HG03045 (cell line): ENCODE data around the gene TTLL10.
"Not testable (repeated sequence)": the region's sequence is repeated elsewhere in the genome, so short reads cannot be mapped to it uniquely, and the experiment has no call there.

ENCODE experiments used
- ATAC-seq: cut with Tn5 transposase; IDR thresholded peaks from one replicate; pipeline ENCODE4 v1.9.1; 2021; ENCODE audit warnings: mild to moderate bottlenecking, moderate library complexity; ENCODE audit not compliant: unreplicated experiment

The TTLL10 gene

DNA sequence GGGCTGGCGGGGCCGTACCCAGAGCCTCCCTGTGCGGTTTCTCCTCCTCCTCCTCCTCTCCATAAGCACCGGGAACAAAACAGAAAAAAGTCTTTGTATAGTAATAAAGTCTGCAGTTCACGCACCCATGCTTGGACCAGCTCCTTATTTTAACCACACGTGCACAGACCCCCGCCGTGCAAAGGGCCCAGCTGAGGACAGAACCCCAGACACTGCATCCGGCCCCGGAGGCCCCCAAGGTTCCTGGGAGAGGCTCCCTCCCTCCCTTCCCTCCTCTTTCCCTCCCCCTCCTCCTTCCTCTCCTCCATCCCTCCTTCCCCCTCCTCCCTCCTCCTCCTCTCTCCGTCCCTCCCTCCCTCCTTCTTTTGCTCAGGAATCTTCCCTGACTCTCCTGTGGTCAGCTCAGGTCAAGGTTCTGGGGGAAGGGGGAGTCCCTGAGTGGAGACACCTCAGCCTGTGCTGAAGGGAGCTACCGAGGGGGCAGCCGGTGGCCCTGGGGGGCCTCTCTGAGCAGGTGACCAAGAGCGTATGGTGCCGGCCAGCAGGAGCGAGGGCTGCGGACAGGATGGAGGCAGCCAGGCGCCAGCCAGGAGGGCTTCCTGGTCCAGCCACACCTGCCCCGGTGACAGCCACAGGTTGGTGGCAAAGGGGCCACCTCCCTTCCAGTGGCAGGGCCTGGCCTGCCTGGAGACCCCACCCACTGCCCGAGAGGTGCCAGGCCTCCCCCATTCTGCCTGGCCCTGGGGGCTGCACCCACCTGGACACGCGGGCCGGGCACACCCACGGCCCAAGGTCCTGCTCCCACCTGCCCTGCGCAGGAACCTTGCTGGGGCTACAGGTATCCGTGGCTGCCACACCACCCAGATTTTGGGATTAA is 3.2 kb upstream of the TTLL10 start:
- ATAC-seq = no peak

DNA sequence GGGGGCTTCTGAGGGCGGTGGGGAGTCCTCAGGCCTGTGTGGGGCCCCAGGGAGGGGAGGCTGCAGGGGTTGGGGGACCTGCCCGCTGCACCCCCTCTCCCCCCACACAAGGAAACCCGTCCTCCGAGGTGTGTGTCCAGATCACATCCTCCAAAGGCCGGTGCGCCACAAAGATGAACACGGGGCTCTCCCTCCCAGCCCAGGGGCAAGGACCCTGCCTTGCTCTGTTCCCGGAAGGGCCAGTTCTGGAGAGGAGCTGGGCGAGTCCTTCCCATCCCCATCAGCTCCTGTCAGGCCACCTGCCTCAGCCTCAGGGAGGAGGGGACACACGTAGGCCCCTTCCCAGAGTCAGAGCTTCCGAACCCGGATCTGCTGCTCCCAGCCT is 2.5 kb upstream of the TTLL10 start:
- no peak for ATAC-seq

DNA sequence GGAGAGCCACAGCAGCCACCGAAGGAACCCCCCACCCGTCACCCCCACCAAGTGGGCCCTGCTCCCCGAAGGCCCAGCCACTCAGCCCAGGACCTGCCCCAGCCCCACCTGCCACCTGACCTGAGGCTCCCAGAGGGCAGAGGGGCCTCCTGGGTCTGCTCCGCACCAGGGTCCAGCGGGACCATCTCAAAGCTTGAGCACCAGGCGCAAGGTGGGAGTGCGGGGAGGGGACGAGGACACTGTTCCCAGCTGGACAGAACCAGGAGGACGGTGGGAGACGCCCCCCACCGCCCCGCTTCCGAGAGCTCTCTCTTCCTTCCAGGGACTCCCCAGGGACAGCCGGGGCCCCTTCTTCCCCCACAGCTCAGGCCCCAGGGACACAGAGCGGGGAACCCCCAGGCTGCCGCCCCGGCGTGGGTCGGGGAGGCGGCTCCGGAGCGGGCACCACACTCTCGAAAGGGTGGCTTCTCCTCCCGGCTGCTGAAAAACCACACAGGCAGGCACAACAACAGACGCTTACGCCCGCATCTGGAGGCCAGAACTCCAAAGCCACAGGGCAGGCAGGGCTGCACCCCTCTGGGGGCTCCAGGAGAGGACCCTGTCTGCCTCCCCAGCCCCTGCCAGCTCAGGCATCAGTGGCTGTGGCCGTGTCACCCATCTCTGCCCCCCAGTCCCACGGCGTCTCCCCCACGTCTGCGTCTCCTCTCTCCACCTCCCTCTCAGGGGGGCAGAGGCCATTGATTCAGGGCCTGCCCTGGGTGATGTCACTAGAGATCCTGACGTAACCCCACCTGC is 1.9 kb upstream of the TTLL10 start:
- no peak for ATAC-seq

DNA sequence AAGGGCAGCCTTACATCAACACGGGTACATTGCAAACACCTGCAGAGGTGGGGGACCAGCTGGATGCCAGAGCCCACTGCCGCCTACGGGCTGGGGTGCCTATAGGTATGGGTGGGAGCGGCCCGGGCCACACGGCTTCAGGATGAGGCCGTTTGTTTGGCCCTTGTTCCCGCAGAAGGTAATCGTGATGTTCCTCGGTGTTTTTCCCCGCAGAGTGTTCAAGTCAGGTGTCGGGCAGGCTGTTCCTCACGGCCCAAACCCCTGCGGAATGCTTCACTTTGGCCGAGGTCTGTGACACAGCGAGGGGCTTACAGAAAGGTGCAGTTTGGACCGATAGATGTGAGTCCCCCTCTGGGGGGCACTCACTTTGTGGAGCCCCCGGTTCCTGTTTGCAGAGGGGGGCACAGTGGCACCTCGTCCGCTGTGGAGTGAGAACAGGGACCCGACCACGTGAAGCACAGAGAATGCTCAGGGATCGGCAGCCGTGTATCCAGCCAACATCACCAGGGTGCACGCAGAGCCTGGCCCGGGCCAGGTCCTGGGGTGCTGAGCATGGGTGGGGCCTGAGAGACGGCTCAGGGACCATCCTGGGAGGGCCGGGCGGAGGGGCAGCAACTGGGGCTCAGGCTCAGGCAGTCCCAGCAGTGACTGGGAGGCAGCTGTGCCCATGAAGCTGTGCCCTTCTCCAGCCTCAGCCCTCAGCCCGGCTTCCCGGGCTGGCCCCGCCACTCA is 453 bp upstream of the TTLL10 start:
- no peak for ATAC-seq

DNA sequence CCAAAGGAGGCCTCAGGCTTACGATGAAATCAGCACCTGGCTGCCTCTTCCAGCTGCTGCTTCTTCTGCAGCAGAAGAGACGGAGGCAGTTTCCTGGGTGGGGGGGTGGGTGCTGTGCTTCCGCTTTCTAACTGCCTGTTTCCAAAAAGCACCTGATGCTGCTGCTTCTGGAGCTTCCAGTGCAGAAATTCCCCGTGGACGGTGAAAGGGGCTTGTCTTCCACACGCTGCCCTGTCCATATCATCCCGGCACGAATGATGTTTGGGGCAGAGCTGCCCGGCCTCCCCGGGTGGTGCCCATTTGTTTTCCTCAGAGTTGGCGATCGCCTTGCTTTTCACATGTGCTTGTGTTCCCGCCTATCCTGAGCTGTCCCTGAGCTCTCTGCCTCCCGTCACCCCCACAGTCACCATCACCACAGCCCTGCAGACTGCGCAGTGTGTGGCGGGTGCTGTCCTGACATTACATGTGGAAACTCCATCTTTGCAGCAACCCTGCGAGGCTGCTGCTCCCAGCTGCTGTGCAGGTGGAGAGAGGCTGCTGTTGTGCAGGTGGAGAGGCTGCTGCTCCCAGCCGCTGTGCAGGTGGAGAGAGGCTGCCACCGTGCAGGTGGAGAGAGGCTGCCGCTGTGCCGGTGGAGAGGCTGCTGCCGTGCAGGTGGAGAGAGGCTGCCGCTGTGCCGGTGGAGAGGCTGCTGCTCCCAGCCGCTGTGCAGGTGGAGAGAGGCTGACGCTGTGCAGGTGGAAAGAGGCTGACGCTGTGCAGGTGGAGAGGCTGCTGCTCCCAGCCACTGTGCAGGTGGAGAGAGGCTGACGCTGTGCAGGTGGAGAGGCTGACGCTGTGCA is 1.8 kb downstream of the TTLL10 start:
- ATAC-seq = no peak

DNA sequence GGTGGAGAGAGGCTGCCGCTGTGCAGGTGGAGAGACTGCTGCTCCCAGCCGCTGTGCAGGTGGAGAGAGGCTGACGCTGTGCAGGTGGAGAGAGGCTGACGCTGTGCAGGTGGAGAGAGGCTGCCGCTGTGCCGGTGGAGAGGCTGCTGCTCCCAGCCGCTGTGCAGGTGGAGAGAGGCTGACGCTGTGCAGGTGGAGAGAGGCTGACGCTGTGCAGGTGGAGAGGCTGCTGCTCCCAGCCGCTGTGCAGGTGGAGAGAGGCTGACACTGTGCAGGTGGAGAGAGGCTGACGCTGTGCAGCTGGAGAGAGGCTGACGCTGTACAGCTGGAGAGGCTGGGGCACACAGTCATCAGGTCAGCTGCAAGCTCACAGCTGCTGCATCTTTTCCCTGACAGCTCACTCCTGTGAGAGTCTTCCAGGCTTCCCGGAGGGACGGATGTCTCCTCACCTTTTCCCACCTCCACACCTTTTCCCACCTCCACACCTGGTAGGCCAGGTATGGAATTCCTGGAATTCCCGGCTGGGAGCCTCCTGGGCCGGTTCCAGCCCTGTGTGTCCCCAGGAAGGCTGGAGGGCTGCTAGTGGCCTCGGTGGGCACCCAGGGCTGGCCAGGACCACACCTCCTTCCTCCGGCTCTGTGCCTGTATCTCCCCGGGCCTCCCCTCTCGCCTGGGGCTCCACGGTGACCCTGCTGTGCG is 2.5 kb downstream of the TTLL10 start:
- ATAC-seq = not testable (repeated sequence)

DNA sequence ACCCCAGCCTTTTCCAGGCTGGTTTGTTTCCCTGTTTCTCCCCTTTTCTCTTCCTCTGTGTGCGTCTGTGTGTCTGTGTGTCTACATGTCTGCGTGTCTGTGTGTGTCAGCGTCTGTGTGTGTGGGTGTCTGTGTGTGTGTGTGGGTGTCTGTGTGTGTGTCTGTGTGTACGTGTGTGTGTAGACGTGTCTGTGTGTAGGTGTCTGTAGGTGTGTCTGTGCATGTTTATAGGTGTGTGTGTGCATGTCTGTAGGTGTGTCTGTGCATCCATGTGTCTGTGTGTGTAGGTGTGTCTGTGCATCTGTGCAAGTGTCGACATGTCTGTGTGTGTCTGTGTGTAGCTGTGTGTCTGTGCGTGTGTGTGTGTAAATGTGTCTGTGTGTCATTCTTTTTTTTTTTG is 3.3 kb downstream of the TTLL10 start:
- ATAC-seq = no peak

DNA sequence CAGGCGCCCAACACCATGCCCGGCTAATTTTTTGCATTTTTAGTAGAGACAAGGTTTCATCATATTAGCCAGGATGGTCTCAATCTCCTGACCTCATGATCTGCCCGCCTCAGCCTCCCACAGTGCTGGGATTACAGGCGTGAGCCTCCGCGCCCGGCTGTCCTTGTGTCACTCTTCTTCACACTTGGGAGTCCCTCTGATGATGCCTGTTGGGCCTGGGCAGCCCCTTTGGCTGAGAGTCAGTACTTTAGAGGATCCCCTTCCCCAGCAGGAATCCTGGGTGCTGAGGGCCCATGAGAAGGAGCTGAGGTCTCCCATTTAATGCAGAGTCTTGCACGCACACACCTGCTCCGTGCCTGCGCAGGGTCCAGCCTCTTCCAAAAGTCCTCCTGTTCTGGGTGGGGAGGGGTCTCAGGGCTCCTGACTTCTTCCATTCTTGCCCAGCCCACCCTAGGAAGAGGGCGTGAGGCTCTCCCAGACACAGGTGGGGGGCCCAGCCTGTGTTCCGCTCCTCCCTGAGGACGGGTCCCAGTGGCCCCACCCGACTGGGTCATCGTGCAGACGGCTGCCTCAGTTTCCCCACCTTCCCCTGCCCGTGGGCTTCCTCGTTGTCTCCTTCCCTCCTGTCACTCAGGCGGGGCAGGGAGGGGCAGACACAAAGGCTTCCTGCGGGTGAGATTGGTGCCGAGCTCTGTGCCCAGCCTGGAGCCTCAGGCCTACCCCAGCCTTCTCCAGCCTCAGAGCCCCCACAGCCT is 3.9 kb downstream of the TTLL10 start:
- no peak for ATAC-seq

DNA sequence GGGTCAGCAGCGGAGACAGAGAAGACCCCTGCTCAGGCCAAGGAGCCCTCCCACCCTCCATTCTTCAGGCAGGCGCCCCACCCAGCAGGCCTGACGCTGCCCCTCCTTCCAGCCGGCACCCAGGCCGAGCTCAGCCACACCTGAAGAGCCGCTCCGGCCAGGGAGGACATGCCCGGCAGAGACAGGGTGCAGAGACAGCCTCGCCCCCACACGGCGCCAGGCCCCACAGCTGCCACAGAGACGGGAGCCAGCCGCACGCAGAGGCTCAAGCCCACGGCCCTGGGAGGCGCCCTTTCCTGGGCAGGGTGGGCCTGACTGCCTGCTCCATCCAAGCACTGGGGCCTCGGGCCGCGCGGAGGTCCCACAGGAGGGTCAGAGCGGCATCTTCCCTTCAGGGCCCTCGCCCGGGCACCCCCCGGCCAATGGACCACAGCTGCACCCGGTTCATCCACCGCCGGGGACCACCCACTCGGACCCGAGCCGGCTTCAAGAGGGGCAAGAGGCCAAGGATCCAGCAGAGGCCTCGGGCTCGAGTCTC is 5.2 kb downstream of the TTLL10 start:
- no peak for ATAC-seq

DNA sequence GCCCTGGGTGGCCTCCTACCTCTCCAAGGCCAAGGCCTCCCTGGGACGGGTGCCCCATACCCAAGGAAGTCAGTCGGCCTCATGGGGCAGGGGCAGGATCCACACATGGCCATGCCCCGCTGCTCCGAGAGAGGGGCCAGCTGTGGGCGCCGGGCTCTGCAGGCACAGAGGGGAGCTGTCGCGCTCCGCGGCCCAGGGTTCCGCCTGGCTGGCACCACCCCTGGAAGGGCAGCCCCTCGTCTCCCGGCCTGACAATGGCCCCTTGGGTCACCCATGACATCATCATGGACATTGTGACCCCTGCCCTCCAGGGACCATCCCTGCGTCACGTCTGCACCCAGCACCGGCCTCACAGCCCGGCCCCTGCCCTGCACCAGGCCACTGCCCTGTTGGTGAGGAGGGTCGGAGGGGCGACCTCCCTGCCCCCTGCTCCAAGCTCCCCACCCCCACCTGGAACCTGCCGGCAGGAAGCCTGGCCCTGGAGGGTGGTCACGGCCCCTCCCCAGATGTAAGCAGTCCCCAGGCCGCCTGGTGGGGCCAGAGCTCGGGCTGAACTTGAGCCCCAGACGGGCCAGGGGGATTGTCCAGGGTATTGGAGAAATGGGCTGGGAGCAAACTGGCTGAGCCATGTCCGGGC is 5.8 kb downstream of the TTLL10 start:
- no peak for ATAC-seq

DNA sequence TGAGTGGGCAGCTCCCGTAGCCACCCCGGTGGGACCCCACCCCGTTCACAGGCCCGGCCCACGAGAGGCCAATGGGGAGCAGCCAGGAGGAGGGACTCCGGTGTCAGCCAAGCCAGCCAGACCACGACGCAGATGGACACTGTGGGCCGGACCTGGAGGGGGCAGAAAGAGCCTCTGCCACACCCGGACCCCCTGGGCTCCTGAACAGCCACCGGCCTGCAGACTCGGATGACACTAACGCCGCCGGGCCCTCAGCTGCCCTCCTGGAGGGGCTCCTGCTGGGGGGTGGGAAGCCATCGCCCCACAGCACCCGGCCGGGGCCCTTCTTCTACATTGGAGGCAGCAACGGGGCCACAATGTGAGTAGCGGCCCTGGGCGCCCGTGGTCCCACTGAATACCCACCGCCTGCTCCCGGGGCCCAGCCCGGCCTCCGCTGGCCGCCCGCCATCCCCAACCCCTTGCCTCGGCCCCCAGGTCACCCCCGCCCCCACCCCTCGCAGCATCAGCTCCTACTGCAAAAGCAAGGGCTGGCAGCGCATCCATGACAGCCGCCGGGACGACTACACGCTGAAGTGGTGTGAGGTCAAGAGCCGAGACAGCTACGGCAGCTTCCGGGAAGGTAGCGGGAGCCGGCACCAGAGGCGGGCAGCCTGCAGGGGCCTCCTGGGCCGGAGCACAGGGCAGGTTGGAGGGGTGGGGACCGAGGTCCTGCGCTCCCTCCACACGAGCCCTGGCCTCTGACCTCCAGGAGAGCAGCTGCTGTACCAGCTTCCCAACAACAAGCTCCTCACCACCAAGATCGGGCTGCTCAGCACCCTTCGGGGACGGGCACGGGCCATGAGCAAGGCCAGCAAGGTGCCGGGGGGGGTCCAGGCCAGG is 6.5 kb downstream of the TTLL10 start:
- no peak for ATAC-seq

DNA sequence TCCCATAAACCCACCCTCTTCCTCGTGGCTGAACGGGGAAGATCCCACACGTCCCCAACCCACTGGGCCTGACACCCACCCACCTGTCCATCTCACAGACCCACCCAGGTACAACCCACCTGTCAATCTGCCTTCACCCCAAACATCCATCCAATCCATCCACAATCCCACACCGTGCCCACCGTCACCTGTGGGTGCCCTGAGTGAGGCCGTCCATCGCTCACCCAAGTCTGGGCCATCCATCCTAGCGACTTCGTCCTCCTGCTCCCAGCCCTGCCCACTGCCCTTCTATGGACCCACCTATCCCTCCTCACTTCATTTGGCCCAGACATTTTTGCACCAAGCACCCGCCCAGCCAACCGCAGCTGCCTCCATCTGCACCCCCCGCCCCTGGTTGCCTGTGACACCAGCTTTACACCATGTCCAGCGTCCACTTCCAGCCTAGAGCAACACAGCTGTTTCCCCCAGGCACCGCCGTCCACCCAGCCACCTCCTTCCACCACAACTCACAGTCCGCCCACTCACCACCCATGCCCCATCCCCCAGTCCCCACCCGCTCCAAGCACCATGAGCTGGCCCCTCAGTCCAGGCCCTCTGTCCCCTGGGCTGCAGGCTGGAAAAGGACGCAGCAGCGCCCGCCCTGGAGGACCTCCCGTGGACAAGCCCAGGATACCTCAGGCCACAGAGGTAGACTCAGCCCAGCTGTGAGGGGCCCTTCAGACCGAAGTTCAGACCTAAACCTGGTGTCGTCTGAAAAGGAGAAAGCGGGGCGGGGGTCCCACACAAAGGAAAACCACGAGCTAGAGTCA is 7.7 kb downstream of the TTLL10 start:
- no peak for ATAC-seq

DNA sequence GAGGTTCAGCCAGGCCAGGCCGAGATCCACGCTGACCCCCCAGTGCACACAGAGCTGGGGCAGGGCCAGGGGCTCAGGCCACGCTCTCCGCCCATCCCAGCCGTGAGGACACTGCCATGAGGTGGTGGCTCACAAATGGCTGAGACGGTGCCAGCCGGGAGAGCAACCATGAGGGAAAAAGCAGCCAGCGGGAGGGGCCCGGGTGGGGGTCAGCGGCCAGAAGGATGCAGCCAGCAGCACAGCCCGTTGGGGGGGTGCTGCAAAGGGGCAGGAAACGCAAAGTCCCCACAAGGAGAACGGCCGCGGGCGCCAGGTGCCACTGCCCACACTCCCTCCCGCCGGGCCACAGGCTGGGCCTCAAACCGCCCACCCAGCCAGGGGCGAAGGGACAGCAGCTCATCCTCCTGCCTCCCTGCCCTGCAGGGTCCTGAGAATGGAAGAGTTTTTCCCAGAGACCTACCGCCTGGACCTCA is 8.3 kb downstream of the TTLL10 start:
- ATAC-seq = no peak

DNA sequence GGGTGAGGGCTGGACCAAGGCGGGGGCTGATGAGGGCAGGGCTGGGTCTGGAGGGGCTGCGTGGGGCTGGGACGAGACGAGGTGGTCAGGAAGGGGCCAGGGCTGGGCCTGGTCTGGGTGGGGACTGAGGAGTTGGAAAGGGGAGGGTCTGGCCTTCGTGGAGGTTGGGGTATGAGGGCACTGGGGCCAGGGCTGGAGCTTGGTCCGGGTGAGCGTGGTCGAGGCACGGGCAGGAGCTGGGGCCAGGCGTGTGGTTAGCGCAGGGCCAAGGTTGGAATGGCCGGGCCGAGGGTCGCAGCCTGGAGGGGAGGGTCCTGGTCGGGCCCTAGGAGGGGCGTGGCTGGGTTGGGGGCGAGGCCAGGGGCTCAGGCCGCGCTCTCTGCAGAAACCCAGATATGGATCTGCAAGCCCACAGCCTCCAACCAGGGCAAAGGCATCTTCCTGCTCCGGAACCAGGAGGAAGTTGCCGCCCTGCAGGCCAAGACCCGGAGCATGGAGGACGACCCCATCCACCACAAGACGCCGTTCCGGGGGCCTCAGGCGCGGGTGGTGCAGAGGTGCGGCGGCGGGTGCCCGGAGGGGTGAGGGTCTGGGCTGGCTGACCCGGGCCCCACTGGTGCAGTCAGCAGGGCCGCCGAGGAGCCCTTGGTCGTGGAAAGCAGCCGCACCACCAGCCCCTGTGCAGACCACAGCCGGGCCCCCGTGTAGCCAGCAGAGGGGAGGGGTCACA is 9.0 kb downstream of the TTLL10 start:
- ATAC-seq = no peak

DNA sequence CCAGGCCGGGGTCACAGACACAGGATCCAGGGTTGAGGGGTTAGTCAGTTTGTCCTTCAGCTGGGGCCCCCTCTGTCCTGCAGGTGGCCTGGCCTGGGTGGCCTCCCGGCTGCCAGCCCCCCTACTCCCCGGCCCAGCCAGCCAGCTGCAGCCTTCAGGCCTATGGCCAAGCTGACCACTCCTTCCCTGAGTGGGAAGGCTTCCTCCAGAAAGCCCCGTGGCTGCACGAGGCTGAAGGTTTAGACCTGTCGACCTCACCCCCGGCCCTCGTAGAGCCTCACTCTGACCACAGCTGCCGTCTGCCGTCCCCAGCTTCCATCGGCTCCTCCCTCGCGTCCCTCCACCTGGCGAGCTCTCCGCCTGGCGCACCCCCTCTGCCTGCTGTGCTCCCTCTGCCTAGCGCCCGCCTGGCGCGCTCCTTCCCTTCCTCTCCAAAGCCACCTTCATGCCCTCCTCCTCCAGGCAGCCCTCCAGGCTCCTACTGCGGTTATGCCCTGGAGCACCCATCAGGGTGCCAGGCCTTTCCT is 9.6 kb downstream of the TTLL10 start:
- ATAC-seq = no peak
